ENCODE results near the gene CDS2. TPM values are rescaled to one million over a fixed set of nuclear protein-coding genes. Genes with fewer than 3 reads are reported as not detected.

Gene CDS2
- total RNA-seq, 4 donors from 2014 or later, result 26.9 to 60.1 (median 30.3) TPM

DNA sequence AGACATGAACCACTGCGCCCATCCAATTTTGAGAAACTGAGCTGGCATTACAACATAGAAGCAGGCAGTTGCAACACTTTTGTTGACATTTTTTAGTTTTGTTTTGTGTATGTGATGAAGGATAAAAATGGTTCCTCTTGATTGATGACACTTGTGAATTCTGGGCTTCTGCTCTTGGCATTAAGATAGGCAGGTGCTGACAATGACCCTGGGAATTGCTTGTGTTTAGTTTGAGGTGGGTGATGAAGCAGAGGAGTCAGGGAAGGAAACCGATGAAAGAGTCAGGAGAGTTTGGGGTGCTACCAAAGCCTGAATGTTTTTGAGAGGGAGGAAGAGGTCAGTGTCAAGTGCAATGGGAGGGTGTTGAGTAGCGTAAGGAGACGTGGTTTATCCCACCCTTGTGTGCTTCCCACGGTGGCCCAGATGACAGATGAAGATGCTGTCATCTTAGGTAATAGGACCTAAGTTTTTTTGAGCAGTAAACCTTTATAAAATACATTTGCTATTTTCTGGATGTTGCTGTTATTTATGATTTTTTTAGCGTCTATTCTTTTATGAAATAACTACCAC is 19.4 kb downstream of the CDS2 start:
- peaks cover 33 to 83% (median 57%) of the 10 kb centered on the region in 4 donors for H3K4me1 ChIP-seq
- in situ Hi-C loops (cut with MboI; ENCODE audit: low pct_ligation_motif_present in 1 of 4, low pct_unique_long_range_greater_than_20kb in 1 of 4, low sequenced_read_pairs in 3 of 4) (no loop called here), intact Hi-C loops (cut with DNase I; ENCODE audit: low total_unique reads) (no loop called here)
- TF ChIP-seq, protein P1, sequence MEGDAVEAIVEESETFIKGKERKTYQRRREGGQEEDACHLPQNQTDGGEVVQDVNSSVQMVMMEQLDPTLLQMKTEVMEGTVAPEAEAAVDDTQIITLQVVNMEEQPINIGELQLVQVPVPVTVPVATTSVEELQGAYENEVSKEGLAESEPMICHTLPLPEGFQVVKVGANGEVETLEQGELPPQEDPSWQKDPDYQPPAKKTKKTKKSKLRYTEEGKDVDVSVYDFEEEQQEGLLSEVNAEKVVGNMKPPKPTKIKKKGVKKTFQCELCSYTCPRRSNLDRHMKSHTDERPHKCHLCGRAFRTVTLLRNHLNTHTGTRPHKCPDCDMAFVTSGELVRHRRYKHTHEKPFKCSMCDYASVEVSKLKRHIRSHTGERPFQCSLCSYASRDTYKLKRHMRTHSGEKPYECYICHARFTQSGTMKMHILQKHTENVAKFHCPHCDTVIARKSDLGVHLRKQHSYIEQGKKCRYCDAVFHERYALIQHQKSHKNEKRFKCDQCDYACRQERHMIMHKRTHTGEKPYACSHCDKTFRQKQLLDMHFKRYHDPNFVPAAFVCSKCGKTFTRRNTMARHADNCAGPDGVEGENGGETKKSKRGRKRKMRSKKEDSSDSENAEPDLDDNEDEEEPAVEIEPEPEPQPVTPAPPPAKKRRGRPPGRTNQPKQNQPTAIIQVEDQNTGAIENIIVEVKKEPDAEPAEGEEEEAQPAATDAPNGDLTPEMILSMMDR (IDR thresholded peaks at IDR 0.05), result no peak
- TF ChIP-seq POLR2AphosphoS5 (IDR thresholded peaks at IDR 0.05), result no peak
- TF ChIP-seq POLR2A (IDR thresholded peaks at IDR 0.05), result no peak
- TF ChIP-seq EP300 (IDR thresholded peaks at IDR 0.05; ENCODE audit: low read depth), result no peak
- H3K36me3 ChIP-seq, result no peaks in the 10 kb centered on the region
- DNase-seq, result no peak
- no peaks in the 10 kb centered on the region for H3K9me3 ChIP-seq
- no peaks in the 10 kb centered on the region for H3K27me3 ChIP-seq
- no peak overlapping the region for H3K27ac ChIP-seq
- no peak overlapping the region for H3K4me3 ChIP-seq
- 74 to 86% methylated on average over 6 of the region's 6 CpGs for WGBS, 2 donors (ENCODE audit: low coverage in 1 of 2)

DNA sequence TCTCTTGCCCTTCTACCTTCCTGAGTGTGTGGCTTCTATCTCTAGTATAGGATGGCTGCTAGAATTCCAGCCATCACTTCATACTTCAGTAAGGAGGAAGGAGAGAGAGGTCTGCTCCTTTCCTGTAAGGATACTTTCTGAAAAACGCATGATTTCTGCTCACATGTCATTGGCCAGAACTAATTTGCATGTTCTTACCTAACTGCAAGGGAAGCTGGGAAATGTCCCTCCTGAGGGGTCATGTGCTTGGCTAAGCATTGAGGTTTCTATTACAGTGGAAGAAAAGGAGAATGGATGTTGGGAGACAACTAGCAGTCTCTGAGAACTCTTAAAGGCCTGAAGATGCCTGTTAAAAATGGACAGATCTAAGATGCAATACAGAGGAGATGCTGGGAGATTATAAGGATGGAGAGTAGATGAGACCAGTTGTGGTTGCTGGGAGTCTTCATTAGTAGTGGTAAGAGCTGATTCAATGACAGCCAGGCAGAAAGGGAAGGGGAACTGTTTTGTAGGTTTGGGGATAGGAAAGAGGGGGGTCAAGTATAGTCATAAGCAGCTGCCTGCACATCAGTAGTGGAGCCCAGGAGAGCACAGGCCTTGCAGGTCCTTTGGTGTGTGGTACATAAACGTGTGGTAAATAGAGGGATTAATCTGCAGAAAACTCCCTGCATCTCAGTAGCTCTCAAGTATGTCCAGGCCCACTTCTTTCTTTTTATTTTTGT is 20.2 kb downstream of the CDS2 start:
- Histone ChIP-seq H3K36me3 (no peaks in the 10 kb centered on the region), H3K9me3 (no peaks in the 10 kb centered on the region), H3K4me1 (peaks cover 27 to 80% (median 56%) of the 10 kb centered on the region in 4 donors), H3K4me3 (no peak overlapping the region), H3K27ac (no peak overlapping the region), H3K27me3 (no peaks in the 10 kb centered on the region)
- intact Hi-C loops (cut with DNase I; ENCODE audit: low total_unique reads), result no loop called here
- in situ Hi-C loops (cut with MboI; ENCODE audit: low pct_ligation_motif_present in 1 of 4, low pct_unique_long_range_greater_than_20kb in 1 of 4, low sequenced_read_pairs in 3 of 4), result no loop called here
- TF ChIP-seq POLR2A (IDR thresholded peaks at IDR 0.05), result no peak
- no peak for TF ChIP-seq POLR2AphosphoS5 (IDR thresholded peaks at IDR 0.05)
- TF ChIP-seq EP300 (IDR thresholded peaks at IDR 0.05; ENCODE audit: low read depth), result no peak
- TF ChIP-seq, protein P1 (IDR thresholded peaks at IDR 0.05), result no peak
- WGBS, 2 donors (ENCODE audit: low coverage in 1 of 2), result 43 to 70% methylated on average over 1 to 2 of the region's 2 CpGs
- DNase-seq, result no peak

DNA sequence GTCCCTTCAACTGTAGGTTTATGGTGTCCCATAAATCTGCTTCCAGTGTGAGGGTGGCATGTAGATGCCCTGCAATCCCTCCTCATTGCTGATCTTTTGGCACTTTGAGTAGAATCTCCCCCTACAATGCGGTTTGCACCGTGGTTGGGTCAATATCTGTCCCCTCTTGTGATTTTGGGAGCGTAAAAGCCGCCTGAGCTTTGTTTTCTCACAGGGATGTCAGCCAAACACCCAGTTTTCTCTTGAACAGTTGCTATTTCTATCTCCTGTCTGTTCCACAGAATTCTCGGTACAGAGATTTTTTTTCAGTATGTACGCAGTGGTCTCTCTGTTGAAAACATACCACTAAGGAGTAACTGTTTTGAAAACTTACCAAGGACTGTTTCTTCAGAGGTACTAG is 21.8 kb downstream of the CDS2 start:
- DNase-seq, result no peak
- in situ Hi-C loops (cut with MboI; ENCODE audit: low pct_ligation_motif_present in 1 of 4, low pct_unique_long_range_greater_than_20kb in 1 of 4, low sequenced_read_pairs in 3 of 4), result no loop called here
- no peaks in the 10 kb centered on the region for H3K9me3 ChIP-seq
- H3K27ac ChIP-seq, result peak overlapping the region; percentile 2 to 44 (median 26)
- no peak for TF ChIP-seq POLR2A (IDR thresholded peaks at IDR 0.05)
- no peak for TF ChIP-seq POLR2AphosphoS5 (IDR thresholded peaks at IDR 0.05)
- TF ChIP-seq EP300 (IDR thresholded peaks at IDR 0.05; ENCODE audit: low read depth), result no peak
- TF ChIP-seq, protein P1 (IDR thresholded peaks at IDR 0.05), result no peak
- intact Hi-C loops (cut with DNase I; ENCODE audit: low total_unique reads), result no loop called here
- no peaks in the 10 kb centered on the region for H3K36me3 ChIP-seq
- H3K27me3 ChIP-seq, result no peaks in the 10 kb centered on the region
- WGBS, 2 donors (ENCODE audit: low coverage in 1 of 2), result 52 to 90% methylated on average over 4 to 6 of the region's 6 CpGs
- H3K4me1 ChIP-seq, result peaks cover 27 to 81% (median 66%) of the 10 kb centered on the region in 4 donors
- H3K4me3 ChIP-seq, result no peak overlapping the region

DNA sequence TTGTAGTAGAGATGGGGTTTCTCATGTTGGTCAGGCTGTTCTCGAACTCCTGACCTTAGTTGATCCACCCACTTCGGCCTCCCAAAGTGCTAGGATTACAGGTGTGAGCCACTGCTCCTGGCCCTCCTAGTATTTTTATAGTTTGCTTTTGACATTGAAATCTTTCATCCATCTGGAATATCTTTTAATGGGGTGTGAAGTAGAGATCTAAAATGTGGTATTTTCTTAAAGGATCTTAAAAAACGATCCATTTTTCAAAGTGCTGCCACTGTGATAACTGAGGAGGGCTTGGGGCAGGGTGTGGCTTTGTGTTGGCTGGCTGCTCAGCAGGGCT is 23.1 kb downstream of the CDS2 start:
- H3K9me3 ChIP-seq, result no peaks in the 10 kb centered on the region
- in situ Hi-C loops (cut with MboI; ENCODE audit: low pct_ligation_motif_present in 1 of 4, low pct_unique_long_range_greater_than_20kb in 1 of 4, low sequenced_read_pairs in 3 of 4) (no loop called here), intact Hi-C loops (cut with DNase I; ENCODE audit: low total_unique reads) (no loop called here)
- no peaks in the 10 kb centered on the region for H3K36me3 ChIP-seq
- H3K4me3 ChIP-seq, result no peak overlapping the region
- H3K27me3 ChIP-seq, result no peaks in the 10 kb centered on the region
- H3K4me1 ChIP-seq, result peaks cover 27 to 90% (median 74%) of the 10 kb centered on the region in 4 donors
- peak overlapping the region; percentile 42 to 65 (median 48) for H3K27ac ChIP-seq
- WGBS, 2 donors (ENCODE audit: low coverage in 1 of 2), result 86% methylated on average over 2 to 3 of the region's 3 CpGs
- no peak for DNase-seq
- no peak for TF ChIP-seq POLR2A (IDR thresholded peaks at IDR 0.05)
- TF ChIP-seq, protein P1 (IDR thresholded peaks at IDR 0.05), result no peak
- TF ChIP-seq EP300 (IDR thresholded peaks at IDR 0.05; ENCODE audit: low read depth), result no peak
- TF ChIP-seq POLR2AphosphoS5 (IDR thresholded peaks at IDR 0.05), result no peak
